Activated CD4-positive, alpha-beta memory T cell treated with anti-CD3 and anti-CD28 coated beads for 36 hours (primary cell): ENCODE data around the gene PMFBP1. TPM values are rescaled to one million over a fixed set of nuclear protein-coding genes. Genes with fewer than 3 reads are reported as not detected.

Experiments
- CTCF ChIA-PET: fragments of 350-600 bp; sonication (Branson Sonifier 250); formaldehyde crosslinking; loops from one replicate; lab custom pipeline; 2021; ENCODE audit warnings: antibody characterized with exemption, inconsistent platforms; lab: Charles Lee
- POLR2A ChIA-PET: fragments of 350-600 bp; sonication (Branson Sonifier 250); formaldehyde crosslinking; loops from one replicate; lab custom pipeline; 2021; ENCODE audit warnings: antibody characterized with exemption; lab: Charles Lee
- DNase-seq: peaks from one replicate; pipeline ENCODE4 v3.0.0-alpha.2; 2020
- H3K27ac Mint-ChIP-seq: one replicate; pipeline ENCODE4 v1.8.0; 2021; ENCODE audit warnings: mixed read lengths
- H3K27me3 Mint-ChIP-seq: one replicate; pipeline ENCODE4 v1.8.0; 2021; ENCODE audit warnings: mixed read lengths
- H3K36me3 Mint-ChIP-seq: one replicate; pipeline ENCODE4 v1.8.0; 2021; ENCODE audit warnings: mixed read lengths
- H3K4me1 Mint-ChIP-seq: one replicate; pipeline ENCODE4 v1.8.0; 2021; ENCODE audit warnings: low read depth, mixed read lengths
- H3K4me3 Mint-ChIP-seq: one replicate; pipeline ENCODE4 v1.8.0; 2021; ENCODE audit warnings: mild to moderate bottlenecking, mixed read lengths
- H3K9me3 Mint-ChIP-seq: one replicate; pipeline ENCODE4 v1.8.0; 2021; ENCODE audit warnings: mixed read lengths
- intact Hi-C: fragments of 100-400 bp; cut with micrococcal nuclease; formaldehyde crosslinking; loops from one replicate; pipeline ENCODE4 v1.15.1; 2023
- total RNA-seq, 2 experiments: library from RNA; stranded (reverse); gene quantifications; one replicate each; pipeline ENCODE4 v1.2.3, GENCODE V29; 2021

Gene PMFBP1
- total RNA-seq, 2 experiments from 2014 or later: 0.19 to 0.29 TPM

DNA sequence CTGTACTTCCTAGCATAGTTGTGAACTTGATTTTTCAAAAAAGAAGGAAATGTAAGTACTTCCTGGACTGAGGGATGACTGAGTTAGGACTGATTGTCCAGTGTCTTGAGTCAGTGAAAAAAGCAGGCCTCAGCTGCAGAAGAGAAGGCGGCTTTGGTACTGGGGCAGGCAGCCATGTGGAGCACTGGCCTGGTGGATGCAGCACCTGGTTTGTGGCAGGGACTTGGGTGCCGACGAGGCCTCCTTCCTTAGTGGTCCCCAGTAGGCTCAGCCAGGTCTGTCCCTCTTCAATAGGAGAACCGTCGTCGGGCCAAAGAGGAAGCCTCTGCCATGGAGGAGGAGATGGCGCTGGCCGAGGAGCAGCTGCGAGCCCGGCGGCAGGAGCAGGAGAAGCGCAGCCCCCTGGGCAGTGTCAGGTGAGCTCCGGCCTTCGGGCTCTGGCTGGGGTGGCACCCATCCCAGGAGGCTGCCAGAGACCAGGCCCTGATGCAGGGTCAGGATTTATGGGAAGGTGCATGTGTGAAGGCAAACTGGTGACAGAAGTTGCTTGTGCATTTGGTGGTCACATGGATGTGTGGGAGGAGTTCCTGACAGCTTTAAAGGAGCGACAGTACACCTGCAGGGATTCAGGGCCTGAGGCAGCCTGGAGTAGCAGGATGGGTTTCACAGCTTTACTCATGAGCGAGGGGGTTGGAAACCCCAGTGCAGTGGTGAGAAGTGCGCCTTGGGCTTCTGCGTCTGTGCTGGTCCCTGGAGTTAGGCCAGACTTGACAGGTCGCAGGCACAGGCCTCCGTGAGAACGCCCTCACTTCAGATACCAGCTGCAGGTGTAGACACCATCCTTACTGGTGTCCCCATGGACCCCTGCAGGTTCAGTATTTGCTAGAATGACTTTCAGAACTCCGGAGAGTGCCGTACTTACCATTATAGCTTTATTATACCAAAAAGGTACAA is 61.0 kb downstream of the PMFBP1 start:
- Mint-ChIP-seq H3K36me3 (peaks cover 39% of the 10 kb centered on the region), H3K4me1 (no peaks in the 10 kb centered on the region), H3K27me3 (no peaks in the 10 kb centered on the region), H3K4me3 (no peak overlapping the region), H3K27ac (no peak overlapping the region), H3K9me3 (no peaks in the 10 kb centered on the region)
- ChIA-PET CTCF (no interaction called here), POLR2A (no interaction called here)
- intact Hi-C loops: no loop called here
- no peak for DNase-seq

DNA sequence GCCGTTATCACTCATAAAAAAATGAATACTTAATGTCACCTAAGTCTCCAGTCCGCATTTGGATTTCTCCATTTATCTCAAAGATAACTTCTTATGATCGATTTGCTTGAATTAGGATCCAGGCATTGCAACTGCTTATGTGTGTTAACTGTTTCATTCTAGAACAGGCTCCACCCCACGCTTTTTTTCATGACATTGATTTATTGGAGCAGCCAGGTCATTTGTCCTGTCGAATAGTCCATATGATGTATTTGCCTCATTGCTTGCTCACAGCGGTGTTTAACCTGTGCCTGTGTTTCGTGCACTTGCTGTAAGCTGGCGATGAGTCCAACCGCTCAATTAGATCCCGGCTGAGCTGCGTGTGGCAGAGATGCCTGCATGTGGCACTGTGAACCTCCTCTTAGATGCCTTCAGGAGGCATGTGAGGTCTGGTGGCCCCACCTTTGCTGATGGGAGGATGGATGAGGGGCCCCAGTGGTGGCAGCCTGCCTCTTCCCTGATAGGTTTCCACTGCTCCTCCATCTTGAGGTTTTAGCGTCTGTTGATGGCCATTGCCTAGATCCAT is 61.9 kb downstream of the PMFBP1 start:
- Mint-ChIP-seq H3K4me1 (no peaks in the 10 kb centered on the region), H3K27ac (no peak overlapping the region), H3K9me3 (no peaks in the 10 kb centered on the region), H3K27me3 (no peaks in the 10 kb centered on the region), H3K4me3 (no peak overlapping the region), H3K36me3 (peaks cover 45% of the 10 kb centered on the region)
- no peak for DNase-seq
- POLR2A ChIA-PET: no interaction called here
- CTCF ChIA-PET: no interaction called here
- intact Hi-C loops: no loop called here

DNA sequence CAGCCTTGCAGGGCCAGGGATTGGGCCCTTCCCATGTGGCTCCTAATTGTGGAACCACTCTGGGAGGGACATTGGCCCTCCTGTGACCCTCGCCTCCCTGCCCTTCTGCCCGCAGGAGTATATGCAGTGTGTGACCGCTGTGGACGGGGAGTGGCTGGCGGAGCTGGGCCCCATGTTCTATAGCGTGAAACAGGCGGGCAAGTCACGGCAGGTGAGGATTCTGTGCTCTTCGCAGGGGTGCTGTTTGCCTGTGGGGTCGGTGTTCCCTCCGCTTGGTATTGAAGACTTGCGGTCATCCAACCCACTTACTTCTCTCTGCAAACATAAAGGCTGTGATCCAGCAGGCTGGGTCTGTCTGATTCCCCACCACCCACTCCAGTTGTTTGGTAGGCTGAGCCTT is 62.7 kb downstream of the PMFBP1 start:
- no peaks in the 10 kb centered on the region for H3K27me3 Mint-ChIP-seq
- intact Hi-C loops: no loop called here
- no peak overlapping the region for H3K4me3 Mint-ChIP-seq
- H3K4me1 Mint-ChIP-seq: no peaks in the 10 kb centered on the region
- peaks cover 51% of the 10 kb centered on the region for H3K36me3 Mint-ChIP-seq
- no peak for DNase-seq
- ChIA-PET POLR2A (no interaction called here), CTCF (no interaction called here)
- H3K9me3 Mint-ChIP-seq: no peaks in the 10 kb centered on the region
- no peak overlapping the region for H3K27ac Mint-ChIP-seq

DNA sequence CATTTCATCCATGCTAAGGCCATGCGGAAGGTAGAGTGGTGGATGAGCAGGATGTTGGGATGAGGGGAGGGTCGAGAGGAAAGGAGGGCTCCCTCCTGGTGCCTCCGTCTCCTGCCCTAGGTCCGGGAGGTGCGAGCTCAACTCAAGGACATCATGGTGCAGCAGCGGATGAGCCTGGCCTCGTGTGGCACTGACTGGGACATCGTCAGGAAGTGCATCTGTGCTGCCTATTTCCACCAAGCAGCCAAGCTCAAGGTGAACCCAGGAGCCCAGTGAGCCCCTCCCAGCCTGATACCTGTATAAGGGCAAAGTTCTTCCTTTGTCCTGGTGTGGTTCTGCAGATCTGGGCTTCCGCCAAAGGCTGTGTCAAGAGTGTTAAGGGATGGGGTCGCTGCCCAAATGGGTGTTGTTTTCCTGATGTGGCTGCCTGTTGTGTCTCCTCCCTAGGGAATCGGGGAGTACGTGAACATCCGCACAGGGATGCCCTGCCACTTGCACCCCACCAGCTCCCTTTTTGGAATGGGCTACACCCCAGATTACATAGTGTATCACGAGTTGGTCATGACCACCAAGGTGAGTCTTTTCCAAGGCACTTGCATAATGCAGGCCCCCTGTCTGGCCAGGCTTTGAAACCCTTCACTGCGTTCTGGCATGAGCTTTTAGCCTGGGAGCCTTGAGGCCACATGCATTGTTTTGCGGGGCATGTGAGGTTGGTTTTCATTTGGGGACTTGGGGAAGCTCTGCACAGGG is 63.4 kb downstream of the PMFBP1 start:
- H3K27me3 Mint-ChIP-seq: no peaks in the 10 kb centered on the region
- no peaks in the 10 kb centered on the region for H3K9me3 Mint-ChIP-seq
- CTCF ChIA-PET: no interaction called here
- intact Hi-C loops: no loop called here
- H3K27ac Mint-ChIP-seq: no peak overlapping the region
- H3K36me3 Mint-ChIP-seq: peaks cover 57% of the 10 kb centered on the region
- H3K4me1 Mint-ChIP-seq: no peaks in the 10 kb centered on the region
- no peak overlapping the region for H3K4me3 Mint-ChIP-seq
- DNase-seq: no peak
- POLR2A ChIA-PET: no interaction called here

DNA sequence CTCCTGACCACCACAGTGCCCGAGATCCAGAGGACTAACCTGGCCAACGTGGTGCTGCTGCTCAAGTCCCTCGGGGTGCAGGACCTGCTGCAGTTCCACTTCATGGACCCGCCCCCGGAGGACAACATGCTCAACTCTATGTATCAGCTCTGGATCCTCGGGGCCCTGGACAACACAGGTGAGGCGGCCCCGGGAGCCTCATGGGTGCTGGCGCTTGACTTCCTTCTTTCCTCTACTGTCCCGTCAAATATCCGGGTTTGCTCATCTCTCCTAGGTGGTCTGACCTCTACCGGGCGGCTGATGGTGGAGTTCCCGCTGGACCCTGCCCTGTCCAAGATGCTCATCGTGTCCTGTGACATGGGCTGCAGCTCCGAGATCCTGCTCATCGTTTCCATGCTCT is 64.6 kb downstream of the PMFBP1 start:
- Mint-ChIP-seq H3K36me3 (peaks cover 64% of the 10 kb centered on the region), H3K27ac (no peak overlapping the region), H3K9me3 (no peaks in the 10 kb centered on the region), H3K27me3 (no peaks in the 10 kb centered on the region), H3K4me3 (no peak overlapping the region), H3K4me1 (no peaks in the 10 kb centered on the region)
- no peak for DNase-seq
- ChIA-PET CTCF (no interaction called here), POLR2A (no interaction called here)
- intact Hi-C loops: no loop called here

DNA sequence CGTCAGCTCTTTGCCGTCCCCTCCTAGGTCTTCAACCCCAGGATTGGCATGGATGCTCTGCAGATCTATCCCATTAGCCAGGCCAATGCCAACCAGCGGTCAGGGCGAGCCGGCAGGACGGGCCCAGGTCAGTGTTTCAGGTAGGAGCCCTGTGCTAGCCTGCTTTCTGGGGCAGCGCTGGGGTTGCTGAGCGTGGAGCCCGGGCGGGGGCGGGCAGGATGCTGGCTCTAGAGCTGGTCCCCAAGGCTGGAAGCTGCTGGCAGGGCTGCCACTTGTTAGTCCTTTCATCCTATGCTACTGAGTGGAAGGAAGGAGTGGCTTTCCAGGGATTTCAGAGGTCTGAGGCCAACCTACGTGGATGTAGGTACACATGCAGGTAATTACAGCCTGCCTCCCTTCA is 66.0 kb downstream of the PMFBP1 start:
- H3K27ac Mint-ChIP-seq: no peak overlapping the region
- POLR2A ChIA-PET: no interaction called here
- no peak for DNase-seq
- H3K36me3 Mint-ChIP-seq: peaks cover 65% of the 10 kb centered on the region
- intact Hi-C loops: no loop called here
- H3K4me1 Mint-ChIP-seq: no peaks in the 10 kb centered on the region
- H3K27me3 Mint-ChIP-seq: no peaks in the 10 kb centered on the region
- CTCF ChIA-PET: no interaction called here
- H3K4me3 Mint-ChIP-seq: no peak overlapping the region
- no peaks in the 10 kb centered on the region for H3K9me3 Mint-ChIP-seq

DNA sequence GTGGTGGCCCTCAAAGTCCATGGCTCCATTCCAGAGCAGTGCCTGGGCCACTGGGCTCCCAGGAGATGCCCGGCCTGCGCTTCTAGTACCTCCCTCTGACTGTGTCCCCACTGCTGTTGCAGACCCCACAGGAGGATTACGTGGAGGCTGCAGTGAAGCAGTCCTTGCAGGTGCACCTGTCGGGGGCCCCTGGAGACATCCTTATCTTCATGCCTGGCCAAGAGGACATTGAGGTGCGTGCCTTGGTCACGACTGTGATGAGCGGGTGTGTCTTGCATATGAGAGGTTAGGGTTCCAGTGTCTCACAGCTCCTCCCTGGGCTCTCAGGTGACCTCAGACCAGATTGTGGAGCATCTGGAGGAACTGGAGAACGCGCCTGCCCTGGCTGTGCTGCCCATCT is 67.0 kb downstream of the PMFBP1 start:
- DNase-seq: no peak
- no peak overlapping the region for H3K4me3 Mint-ChIP-seq
- H3K27ac Mint-ChIP-seq: no peak overlapping the region
- H3K36me3 Mint-ChIP-seq: peaks cover 72% of the 10 kb centered on the region
- H3K27me3 Mint-ChIP-seq: no peaks in the 10 kb centered on the region
- no peaks in the 10 kb centered on the region for H3K9me3 Mint-ChIP-seq
- intact Hi-C loops: no loop called here
- ChIA-PET POLR2A (no interaction called here), CTCF (no interaction called here)
- no peaks in the 10 kb centered on the region for H3K4me1 Mint-ChIP-seq

DNA sequence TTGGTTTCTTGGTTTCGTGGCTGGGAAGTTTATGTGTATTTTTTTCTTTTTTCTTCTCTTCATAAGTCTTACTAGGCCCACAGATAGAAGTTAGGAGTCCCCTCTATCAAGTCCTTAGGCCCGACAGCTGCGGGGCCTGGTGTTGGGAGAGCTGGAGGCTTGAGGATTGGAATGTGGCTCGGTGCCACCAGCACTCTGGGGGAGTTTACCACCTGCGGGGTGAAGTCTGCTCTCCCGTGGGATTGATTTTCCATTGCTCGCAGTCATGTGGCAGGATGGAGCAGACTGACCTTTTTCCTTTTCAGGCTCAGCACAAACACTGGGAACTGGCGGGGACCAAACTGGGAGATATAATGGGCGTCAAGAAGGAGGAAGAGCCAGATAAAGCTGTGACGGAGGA is 70.8 kb downstream of the PMFBP1 start:
- Mint-ChIP-seq H3K27me3 (no peaks in the 10 kb centered on the region), H3K9me3 (no peaks in the 10 kb centered on the region), H3K36me3 (peaks cover 73% of the 10 kb centered on the region), H3K27ac (no peak overlapping the region), H3K4me3 (no peak overlapping the region), H3K4me1 (peaks cover 2% of the 10 kb centered on the region)
- ChIA-PET CTCF (no interaction called here), POLR2A (no interaction called here)
- intact Hi-C loops: no loop called here
- DNase-seq: no peak

DNA sequence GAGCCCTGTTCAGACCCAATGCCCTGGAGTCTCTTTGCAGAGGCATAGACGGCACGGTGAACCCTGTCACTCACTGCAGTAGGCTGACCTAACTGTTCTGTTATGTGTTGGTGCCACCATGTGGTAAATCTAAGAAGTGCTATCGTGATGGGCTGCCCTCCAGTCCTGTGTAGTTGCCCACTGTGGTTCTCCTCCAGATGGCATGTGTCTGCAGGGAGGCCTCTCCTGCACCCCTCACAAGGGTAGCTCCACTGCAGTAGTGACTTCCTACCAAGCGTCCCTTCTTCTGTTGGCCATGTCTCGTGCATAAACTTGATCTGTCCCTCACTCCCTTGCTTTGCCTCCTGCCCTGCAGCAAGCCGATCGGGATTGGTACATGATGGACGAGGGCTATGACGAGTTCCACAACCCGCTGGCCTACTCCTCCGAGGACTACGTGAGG is 72.6 kb downstream of the PMFBP1 start:
- intact Hi-C loops: loop anchor here (1.0 kb wide), 1 partner anchor 33 kb away; no protein-coding TSS in a partner anchor
- Mint-ChIP-seq H3K36me3 (peaks cover 58% of the 10 kb centered on the region), H3K4me3 (no peak overlapping the region), H3K27me3 (no peaks in the 10 kb centered on the region), H3K27ac (no peak overlapping the region), H3K4me1 (peaks cover 17% of the 10 kb centered on the region), H3K9me3 (no peaks in the 10 kb centered on the region)
- DNase-seq: peak; percentile 51
- CTCF ChIA-PET: interaction anchor here (1.0 to 1.4 kb wide), 3 partner anchors 13 to 33 kb away, joined by 3 to 4 read pairs (median 3); no protein-coding TSS in a partner anchor
- POLR2A ChIA-PET: no interaction called here

DNA sequence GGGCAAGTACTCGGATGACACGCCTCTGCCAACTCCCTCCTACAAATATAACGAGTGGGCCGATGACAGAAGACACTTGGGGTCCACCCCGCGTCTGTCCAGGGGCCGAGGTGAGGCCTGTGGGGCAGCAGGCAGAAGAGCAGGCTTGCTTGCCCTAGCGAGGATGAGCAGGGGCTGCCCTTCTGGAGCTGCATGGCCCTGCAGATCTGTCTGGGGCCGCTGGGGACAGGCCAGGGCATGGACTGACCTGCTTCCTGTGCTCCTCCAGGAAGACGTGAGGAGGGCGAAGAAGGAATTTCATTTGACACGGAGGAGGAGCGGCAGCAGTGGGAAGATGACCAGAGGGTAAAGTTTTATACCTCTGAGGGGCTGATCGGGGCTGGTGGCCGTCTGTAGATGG is 73.0 kb downstream of the PMFBP1 start:
- intact Hi-C loops: loop anchor here (1.0 kb wide), 1 partner anchor 33 kb away; no protein-coding TSS in a partner anchor
- ChIA-PET POLR2A (no interaction called here), CTCF (interaction anchor here (1.0 to 1.4 kb wide), 3 partner anchors 12 to 32 kb away, joined by 3 to 4 read pairs (median 3); no protein-coding TSS in a partner anchor)
- H3K4me3 Mint-ChIP-seq: no peak overlapping the region
- no peaks in the 10 kb centered on the region for H3K9me3 Mint-ChIP-seq
- peaks cover 17% of the 10 kb centered on the region for H3K4me1 Mint-ChIP-seq
- peaks cover 54% of the 10 kb centered on the region for H3K36me3 Mint-ChIP-seq
- H3K27ac Mint-ChIP-seq: no peak overlapping the region
- DNase-seq: no peak
- no peaks in the 10 kb centered on the region for H3K27me3 Mint-ChIP-seq

DNA sequence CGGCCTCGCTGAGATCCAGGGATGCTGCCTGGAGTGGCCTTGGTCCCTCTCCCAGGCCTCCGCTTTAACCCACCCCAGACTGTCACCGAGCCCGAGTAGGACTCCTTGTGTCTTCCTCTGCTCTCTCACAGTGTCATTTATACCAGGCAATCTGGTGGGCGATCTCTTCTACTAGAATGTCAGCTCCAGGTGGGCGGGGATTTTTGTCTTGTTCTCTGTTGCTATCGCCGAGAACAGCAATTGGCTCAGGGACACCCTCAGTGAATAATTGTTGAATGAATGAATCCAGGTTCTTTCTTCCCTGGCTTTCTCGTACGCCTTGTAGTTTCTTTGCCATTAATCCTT is 77.7 kb downstream of the PMFBP1 start:
- intact Hi-C loops: loop anchor here (5.0 kb wide), 2 partner anchors 372 to 612 kb away; partner anchors contain the start of gene PHLPP2
- DNase-seq: no peak
- H3K27ac Mint-ChIP-seq: peak overlapping the region; percentile 94
- peak overlapping the region; percentile 96 for H3K4me3 Mint-ChIP-seq
- H3K4me1 Mint-ChIP-seq: peaks cover 33% of the 10 kb centered on the region
- CTCF ChIA-PET: interaction anchor here (0.6 to 2.0 kb wide), 4 partner anchors 27 to 221 kb away, joined by 4 to 7 read pairs (median 5); no protein-coding TSS in a partner anchor
- H3K27me3 Mint-ChIP-seq: no peaks in the 10 kb centered on the region
- H3K36me3 Mint-ChIP-seq: peaks cover 24% of the 10 kb centered on the region
- no peaks in the 10 kb centered on the region for H3K9me3 Mint-ChIP-seq
- POLR2A ChIA-PET: interaction anchor here (0.5 to 1.3 kb wide), 3 partner anchors 11 to 1659 kb away, joined by 3 to 4 read pairs (median 4); no protein-coding TSS in a partner anchor
